IPS-NIHi7 (cell line): ENCODE results near the gene IKZF4.

Source experiments
- DNase-seq: peaks from one replicate; pipeline ENCODE4 v3.0.0; 2012; ENCODE audit warnings: mixed read lengths; ENCODE audit errors: extremely low spot score

IKZF4 gene

DNA sequence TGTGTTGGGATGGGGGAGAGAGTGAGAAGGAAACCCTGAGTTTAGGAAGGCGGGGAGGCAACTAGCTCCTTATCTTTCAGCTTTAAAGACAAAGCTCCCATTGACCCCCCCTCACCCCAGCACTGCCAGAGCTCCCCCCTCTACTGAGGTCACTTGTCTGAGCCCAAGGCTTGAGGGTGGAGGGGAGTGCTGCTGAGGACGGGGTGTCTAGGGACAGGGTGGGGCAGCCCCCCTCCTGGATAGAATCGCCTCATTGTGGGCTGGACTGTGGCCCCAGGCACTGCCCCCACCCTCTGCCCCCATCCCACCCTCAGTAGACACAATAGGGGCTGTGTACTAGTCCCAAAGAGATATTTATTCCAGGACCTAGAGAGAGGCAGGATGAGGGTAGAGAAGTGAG lies 62.1 kb downstream of the IKZF4 start:
- no peak for DNase-seq

DNA sequence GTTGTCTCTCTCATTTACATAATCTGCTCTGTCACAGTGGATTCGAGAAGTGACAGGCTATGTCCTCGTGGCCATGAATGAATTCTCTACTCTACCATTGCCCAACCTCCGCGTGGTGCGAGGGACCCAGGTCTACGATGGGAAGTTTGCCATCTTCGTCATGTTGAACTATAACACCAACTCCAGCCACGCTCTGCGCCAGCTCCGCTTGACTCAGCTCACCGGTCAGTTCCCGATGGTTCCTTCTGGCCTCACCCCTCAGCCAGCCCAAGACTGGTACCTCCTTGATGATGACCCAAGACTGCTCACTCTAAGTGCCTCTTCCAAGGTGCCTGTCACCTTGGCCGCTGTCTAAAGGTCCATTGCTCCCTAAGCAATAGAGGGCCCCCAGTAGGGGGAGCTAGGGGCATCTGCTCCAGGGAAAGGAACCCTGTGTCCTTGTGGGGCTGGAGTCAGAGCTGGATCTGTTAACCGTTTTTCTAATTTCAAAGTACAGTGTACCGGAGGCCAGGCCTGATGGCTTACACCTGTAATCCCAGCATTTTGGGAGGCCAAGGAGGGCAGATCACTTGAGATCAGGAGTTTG lies 64.2 kb downstream of the IKZF4 start:
- DNase-seq, result peak; percentile 74

DNA sequence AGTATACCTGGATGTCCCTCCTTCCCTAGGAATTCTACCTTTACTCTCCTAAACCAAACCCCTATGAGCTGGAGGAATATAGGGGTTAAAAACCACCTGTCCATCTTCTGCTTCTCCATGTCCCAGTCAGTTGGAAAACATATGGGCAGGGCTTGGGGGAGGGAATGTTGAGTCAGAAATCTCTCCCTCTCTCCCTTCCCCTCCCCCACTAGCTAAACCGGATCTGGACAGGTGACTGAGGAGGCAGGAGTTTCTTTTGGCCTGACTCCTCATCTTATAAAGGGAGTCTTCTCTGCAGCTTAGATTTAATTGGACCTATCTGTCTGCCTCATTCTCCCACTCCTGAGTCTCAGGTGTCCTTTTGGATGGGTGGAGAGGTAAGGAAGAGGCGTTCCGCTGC lies 65.3 kb downstream of the IKZF4 start:
- DNase-seq, result no peak

DNA sequence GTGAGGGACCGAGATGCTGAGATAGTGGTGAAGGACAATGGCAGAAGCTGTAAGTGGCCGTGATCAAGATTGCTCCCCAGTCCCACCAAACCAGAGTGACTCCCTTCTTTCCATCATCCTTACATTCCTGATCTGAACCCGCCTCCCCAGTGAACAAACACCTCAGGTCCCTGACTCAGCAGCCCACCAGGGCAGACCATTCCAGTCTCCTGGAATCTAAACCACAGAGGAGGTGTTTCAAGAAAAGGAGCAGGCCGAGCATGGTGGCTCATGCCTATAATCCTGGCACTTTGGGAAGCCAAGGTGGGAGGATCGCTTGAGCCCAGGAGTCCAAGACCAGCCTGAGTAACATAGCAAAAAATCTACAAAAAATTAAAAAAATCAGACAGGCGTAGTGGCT lies 65.8 kb downstream of the IKZF4 start:
- DNase-seq, result no peak

DNA sequence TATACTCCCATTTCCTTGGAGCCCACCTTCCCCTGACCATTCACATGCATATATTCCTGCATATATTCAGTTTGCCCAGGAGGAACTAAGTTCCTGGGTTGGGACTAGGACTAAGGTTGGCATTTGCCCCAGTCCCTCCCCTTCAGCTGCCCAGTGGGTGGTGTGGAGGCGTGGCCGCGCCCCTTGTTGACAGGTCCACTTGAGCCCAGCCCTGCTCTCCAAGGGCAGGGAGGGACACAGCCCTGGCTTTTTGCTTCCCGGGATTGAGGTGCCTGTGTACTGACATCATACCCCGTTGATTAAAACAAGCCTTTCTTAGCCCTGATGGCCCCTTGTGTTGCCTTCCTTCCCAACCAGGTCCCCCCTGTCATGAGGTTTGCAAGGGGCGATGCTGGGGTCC lies 66.4 kb downstream of the IKZF4 start:
- DNase-seq, result no peak
